HG03469 (cell line): ENCODE data around the gene GABRB3.

Experiments used
- ATAC-seq: cut with Tn5 transposase; IDR thresholded peaks from one replicate; pipeline ENCODE4 v1.9.1; 2021; ENCODE audit warnings: mild to moderate bottlenecking, moderate library complexity, moderate number of reproducible peaks; ENCODE audit not compliant: unreplicated experiment

Gene GABRB3

DNA sequence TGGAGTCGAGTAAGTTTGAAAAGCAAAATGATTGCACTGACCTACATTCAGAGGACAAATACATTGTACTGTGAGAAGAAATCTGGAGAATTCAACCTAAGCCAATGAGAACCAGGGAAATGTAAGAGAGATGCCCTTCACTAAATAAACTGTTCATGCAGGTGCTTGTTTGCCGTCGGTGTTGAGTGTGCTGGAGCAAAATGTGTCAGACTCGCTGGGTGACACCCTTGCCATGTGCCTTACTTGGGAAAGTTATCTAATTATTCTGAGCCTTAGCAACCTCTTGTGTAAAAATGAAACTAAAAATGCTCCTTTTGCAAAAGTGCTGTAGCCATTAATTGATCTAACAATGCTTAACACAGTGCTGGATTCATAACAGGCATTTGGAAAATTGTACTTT lies 140.4 kb downstream of the GABRB3 start:
- no peak for ATAC-seq

DNA sequence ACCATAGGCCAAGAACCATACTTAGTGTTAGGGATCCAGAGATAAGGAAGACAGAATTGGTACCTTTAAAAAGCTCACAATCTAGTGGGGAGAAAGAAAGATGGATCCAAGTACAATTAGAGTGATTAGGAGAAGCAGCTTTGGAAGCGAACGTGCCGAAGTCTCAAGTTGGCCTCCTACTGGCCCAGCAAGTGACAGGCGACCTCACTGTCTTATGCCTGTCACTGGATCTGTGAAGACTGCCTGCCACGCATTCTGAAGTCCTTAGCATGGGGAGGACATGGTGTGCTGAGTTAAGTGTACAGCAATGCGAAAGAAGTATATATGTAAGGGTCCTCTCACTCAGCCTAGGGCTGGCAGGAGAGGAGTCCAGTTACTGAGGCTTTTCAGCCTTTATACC lies 141.0 kb downstream of the GABRB3 start:
- no peak for ATAC-seq

DNA sequence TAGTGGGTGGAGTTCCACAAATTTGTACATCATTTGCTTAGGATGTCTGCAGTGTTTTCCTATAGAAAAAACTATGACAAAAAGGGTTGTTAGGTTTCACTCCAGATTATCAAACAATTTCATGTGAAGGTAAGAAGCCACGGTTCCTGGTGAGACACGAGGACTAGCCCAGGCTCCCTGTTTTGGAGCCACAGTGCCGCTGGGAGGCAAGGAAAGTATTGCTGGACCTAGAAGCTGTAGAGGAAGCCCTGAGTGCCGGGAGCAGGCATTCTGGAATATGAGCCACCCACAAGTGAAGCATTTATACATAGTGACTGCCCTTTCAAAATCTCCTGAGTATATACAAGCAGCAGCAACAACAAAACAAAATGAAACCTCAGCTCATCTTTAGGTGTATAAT lies 142.0 kb downstream of the GABRB3 start:
- ATAC-seq, result no peak

DNA sequence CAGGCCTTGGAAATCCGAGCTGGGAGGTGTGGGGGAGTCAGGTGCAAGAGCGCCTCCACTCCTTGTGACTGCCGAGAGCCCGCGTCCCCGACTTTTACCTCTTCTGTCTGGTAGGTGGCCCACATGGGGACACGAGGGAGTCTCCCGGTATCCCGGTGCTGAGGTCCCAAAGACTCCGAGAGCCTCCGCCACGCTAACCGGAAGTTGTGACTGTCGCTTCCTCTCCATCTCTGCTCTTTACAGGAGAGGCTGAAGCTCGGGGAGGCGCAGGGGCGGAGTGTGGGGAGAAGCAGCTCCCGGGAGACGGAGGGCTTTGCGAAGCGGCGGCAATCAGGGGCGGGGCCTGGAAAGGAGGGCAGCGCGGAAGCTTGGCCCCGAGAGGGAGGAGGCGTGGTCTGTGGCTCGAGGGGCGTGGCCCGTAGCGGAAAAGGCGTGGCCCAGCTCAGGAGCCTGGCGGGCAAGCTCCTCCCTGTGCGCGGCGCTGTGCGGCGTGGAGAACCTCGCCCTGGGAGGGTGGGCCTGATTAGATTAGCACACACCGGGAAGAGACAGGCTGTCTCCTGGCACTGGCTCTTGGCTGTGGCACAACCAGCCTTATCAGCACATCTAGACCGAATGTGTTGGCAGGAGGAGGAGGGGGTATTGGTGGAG lies 143.9 kb downstream of the GABRB3 start:
- ATAC-seq, result no peak

DNA sequence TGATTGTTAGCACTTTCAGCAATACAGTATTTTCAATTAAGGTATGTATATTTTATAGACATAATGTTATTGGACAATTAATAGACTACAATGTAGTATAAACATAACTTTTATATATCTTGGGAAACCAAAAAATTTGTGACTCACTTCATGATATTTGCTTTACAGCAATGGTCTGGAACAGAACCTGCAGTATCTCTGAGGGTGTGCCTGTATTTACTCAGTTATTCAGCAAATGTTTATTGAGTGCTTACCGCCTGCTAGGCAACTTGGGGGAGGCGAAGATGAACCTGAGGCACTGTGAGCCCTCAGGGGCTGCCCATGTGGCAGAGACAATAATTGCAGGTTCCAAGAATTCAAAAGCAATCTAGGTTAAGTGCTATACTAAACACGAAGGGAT lies 144.8 kb downstream of the GABRB3 start:
- no peak for ATAC-seq

DNA sequence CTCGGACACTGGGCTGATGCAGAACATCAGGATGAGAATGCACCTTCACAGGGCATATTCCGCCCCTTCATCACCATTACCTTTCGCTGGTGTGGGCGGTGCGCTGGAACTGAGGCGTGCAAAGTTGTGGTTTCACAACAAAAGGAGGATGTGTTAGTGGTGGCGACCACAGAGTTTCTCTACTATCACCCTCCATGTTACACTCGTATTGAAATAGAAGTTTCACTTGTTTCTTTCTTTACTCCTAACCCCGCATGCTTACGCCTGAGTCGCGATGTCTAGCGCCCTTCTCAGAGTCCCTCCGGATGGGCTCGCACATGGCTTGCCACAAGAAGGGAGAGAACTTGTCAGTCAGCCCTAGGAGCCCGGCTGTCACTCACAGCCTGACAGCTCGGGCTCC lies 148.7 kb downstream of the GABRB3 start:
- no peak for ATAC-seq

DNA sequence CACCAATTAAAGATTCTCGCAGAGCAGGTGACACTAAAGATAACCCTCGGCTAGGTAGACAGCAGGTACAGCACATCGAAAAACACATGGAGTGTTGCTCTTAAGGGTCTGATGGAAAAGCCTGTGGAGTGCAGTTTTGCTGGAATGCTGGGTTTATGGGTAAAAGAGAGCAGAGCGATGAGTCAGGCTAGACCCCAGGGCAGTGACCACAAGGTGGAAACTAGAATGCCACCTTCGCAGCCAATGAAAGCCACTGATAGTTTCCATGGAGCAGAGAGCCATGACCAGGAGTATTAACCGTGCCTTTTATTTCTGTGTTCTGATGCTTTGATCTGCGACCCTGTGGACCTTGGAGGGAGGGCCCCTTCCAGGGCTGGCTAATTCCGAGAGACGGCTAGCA lies 149.8 kb downstream of the GABRB3 start:
- no peak for ATAC-seq

DNA sequence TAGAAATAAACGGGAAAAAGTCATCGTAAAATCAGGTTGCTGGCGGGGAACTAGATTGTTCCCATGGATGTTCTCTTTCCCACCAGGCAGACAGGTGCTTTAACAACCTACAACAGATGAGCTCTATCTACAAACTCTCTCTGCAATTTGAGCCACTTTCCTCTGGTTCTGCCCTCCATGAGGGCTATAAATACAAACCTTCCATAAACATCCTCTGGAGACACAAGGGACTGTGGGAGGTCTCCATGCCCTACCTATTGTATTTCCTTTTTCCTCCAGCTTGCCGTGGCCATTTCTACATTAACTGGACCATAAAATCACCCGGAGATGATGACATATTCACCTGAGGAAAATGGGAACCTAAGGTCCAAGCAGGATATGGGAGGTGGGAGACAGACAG lies 151.1 kb downstream of the GABRB3 start:
- no peak for ATAC-seq

DNA sequence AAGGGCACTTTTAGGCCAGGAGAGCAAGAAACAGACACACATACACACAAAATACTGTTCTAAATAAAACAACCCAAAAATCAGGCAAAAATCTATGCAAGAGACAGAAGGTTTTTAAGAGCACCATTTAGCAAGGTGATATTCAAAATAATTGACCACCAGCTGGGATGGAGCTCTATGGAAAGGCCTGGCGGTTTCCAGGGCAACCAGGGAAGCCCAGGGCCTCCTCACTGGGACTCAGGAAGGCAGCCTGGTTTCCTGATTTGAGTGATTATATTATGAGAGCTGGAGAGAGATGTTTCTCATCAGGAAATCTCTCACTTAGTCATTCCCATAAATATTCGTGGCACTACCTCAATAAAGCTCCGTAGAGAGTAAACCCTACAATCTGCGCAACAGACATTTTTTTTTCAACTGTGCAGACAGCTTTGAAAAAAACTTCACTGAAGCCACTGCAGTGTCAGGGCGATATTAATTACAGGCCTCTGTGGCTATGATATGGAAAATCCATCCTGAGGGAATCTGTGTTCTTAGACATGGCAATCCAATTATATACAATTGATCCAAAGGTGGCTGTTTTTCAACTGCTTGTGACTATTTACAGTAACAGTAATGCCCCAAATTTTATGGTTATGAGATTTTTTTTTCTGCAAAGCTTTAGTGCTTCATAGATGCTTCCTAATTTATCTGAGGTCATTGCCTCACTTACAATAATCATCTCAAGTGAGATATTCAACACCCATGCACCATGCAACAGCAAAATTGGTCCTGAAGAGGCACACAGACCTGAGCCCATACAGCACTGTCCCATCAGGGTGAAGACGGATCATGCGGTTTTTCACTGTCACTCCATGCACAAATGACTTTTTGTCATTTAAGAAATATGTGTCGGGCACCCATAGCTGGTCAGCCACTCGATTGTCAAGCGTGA lies 152.1 kb downstream of the GABRB3 start:
- ATAC-seq, result no peak

DNA sequence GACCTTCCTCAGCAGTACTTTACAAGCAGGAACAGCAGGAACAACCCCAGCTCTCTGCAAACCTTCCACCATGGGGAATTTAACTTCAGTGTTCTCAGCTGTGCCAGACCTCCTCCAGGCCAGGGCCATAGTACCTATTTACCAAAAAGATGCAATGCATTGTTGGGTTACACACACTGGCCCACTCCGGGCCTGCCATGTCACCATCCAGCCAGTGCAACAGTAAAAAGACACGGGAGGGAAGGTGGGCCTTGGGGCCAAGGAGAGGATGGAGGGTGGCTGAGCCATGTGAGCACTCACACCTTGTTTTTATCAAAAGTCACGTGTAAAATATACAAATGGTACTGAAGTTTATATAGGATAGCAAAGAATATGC lies 157.0 kb downstream of the GABRB3 start:
- no peak for ATAC-seq

DNA sequence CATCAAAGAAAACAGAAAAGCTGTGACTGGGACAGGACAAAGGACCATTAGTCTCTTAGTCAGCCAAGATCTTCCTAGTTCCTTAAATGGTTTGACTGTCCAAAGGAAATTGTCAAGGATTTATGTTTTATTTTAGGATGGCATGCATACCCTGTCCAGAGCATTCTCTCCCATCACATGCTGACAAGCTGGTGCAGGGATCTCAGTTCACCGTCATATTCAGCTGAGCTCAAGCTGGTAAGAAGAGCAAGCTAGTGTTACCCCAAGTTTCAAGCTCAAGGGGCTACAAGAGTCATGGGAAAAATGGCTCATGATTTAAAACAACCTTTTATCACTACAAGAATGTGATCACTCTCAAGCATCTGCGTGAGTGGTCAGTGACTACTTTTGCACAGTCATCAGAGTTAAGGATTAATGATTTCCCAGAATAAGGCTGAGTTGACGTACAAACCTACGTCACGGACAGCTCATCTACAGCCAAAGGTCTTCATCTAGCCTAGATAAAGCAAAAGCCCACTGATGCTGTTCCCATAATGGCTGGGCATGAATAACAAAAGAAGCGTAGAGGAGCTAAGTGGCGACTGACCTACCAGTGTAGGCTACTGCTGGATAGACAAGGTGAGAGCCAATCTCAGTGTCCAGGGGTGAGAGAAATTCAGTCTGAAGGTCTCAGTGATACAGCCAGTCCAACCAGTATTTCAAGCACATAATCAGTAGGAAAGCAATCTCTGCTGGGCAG lies 157.5 kb downstream of the GABRB3 start:
- no peak for ATAC-seq

DNA sequence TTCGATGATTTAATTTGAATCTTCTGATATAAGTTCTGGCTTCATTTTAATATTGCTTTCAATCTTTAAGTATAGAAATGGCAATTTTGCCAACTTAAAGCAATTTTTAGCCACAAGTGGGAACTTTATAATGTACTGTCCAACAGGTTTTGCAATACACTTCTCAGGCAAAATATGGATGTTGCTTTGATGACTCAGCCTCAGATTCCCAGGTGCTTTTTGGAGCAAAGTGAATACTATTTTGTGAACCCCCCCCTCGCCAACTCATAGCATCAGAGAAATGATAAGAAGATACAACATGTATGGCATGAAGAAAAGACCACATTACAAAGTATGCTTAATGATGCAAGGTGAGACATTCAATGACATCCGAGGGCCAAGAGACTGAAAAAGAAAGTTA lies 158.1 kb downstream of the GABRB3 start:
- ATAC-seq, result no peak

DNA sequence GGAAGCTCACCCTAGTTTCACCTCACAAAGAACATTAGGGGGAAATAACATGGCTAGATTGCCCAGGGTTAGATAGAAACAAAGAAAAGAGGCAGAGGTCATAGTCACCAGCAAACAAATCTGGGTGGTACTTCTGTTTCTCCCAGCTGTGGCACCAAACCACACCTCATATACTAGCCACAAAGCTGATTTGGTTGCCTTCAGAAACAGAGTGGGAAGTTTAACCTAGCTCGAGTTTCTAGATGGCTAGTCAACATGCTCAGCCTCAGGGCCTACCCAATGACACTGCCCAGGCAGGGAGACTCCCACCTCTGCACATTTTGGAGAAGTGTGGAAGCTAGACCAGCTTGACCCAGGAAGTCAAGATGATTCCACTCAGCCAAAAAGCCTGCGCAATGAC lies 174.2 kb downstream of the GABRB3 start:
- no peak for ATAC-seq

DNA sequence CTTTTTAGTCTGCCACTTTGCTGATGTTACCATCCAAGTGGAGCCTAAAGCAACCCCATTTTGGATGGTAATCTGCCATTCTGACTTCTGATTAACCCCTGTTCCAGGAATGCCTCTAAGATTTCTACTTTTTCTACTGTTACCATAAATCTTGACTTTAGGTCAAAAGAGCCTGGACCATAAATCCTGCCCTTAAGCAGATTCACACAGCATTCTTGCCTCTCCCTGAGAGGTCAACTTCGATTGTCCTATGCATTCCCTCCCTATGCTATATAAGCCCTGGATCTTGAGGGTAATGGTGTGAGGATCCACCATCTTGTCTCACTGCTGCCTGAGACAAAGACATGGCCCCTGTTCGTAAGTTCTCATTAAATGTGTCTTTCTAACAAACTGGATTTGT lies 177.3 kb downstream of the GABRB3 start:
- no peak for ATAC-seq

DNA sequence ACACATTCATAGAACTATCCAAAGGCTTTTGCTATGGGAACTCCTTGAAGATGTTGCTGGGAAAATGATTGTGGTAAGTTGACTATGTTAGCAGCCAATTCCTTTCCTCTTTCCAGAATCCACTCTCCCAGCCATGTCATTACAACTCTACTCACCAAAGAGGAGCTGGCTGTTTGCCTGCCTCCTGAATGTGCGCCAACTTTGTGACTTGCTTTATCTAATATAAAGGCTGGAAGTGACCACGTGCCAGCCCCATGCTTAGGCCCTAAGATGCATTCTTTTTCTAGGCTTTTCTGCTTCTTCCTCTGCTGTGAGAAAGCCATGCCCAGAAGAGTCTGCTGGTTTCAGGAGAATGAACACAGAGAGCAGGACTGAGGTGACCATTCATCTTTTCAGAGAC lies 182.2 kb downstream of the GABRB3 start:
- ATAC-seq, result no peak

DNA sequence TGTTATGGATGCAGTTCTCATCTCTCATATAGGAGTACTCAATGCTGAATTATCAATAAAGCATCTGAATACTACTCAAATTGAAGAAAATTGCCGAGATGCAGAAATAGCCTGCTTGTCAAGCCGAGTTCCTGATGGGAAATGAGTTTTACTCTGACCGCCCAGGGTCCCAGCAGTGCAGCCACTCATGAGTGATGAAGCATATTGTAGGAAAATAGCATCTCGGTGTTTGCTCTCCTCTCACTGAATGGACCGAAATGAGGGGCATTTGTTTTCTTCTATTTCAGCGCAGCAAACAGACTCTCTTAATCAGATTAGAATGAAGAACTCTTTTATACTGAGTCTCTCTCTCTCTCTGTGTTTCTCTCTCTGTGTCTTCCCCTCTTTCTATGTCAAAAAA lies 190.0 kb downstream of the GABRB3 start:
- no peak for ATAC-seq

DNA sequence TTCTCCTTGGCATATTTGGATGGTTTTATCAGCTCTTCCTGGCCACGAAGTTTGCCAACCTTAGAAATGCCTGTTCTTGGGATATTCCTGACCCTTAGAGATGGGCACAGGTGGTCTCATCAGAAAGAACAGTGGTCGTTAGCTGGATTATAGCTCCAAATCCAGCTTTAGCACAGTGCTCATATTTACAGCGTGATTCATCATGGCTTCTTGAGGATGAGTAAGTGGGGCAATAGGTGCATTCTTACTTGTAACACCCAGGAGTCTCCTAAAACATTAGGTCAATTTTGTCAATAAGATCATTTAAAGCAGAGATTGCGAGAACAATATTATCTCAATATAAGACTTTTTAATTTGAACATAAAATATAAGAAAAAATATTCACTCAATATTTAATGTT lies 191.9 kb downstream of the GABRB3 start:
- no peak for ATAC-seq

DNA sequence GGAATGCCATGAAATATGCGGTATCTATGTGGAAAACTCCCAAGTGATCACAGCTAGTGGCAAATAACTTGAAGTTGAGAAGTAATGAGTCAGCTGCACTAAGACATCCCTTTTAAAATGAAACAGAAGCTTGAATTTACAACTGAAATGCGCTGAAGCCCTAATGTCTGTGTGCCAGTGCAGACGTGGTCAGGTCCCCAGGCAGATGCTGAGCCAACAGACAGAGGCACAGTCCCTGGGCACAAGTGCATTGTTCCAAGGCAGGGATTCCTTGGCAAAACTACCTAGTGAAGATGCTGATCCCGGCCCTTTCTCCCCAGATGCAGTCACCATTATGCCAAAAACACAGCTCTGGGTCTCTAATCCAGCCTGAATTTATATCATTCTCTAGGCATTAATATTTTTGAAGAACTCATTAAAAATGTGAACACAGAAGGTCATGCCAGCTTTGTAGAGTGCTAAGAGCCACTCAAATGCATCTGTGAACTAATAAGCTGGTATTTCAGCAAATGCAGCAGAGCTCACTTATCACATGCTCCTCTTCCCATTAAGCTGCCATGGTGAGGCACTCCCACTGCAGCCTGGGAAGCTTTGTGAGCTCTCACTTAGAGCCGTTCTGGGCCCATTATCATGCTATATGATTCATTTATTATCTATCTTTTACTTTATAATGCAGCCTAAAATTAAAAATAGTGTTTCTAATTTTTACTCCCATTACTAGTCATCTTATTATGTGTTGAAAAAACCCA lies 200.1 kb downstream of the GABRB3 start:
- ATAC-seq, result no peak

DNA sequence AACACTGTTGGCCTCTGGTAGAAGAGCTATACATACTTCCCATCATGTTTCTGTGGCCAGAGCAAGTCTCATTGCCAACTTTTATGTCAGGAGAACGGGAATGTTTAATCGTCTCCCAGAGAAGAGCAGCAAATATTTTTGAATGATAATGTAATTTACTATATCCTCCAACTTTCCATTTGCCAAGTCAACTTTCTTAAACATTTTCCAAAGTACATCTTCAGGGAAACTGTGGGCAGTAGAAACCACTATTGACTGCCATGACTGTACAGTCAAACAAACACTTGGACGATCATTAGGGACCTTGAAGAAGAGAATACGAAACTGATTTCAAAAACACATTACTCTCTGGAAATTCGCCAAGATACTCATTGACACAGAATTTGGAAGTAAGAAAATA lies 201.5 kb downstream of the GABRB3 start:
- ATAC-seq, result no peak

DNA sequence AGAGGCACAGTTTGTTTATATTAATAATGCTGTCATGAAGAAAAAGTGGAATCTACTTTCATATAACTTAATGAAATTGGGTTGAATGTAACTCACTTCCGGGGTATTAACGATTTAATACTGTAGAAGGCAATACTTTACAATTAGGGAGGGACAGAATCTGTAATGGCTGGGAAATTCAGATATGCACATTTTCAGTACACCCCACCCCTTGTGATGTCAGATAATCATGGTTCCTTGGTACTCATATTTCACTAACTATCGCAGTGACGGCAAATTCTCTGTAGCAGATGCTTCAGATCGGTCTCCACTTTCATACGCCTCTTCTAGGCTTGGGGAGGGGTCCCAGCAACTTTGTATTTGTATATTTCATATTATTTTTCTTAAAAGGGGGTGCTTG lies 207.3 kb downstream of the GABRB3 start:
- ATAC-seq, result no peak

DNA sequence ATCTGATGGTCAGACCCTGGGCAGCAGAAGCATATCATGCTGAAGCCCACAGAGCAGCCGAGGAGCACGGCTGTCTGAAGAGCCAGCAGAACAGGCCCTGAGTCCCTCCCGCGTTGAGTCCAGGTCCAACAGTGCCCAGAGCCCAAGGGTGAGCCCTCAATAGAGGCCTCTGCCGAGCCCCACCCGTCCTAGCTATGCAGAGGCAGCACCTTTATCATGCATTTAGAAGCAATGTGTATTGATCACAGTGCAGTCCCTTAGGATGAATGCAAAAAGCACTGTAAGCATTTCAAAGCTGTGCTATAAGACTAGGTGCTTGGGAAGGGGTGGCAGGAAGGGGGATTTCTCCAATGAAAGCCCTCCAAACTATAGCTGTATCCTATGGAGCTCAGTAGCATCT lies 208.5 kb downstream of the GABRB3 start:
- ATAC-seq, result no peak
